Measurements from ENCODE around the gene SZRD1.

The SZRD1 gene

DNA sequence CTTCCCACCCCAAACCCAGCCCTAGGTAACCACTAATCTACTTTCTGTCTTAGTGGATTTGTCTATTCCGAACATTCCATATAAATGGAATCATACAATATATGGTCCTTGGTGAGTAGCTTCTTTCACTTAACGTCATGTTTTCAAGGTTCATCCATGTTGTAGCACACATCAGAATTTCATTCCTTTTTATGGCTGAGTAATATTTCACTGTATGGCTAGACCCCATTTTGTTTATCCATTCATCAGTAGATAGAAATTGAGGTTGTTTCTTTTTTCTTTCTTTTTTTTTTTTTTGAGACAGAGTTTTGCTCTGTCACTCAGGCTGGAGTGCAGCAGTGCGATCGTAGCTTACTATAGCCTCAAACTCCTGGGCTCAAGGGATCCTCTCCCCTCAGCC, 67.0 kb downstream of the SZRD1 start:
- Histone ChIP-seq H3K27ac (ENCODE audit: low read length) (no peak overlapping the region), H4K20me1 (ENCODE audit: insufficient read depth, low read length) (no peaks in the 10 kb centered on the region), H3K4me1 (ENCODE audit: low read length) (peaks cover 7% of the 10 kb centered on the region), H3K4me2 (ENCODE audit: low read depth, low read length) (no peak overlapping the region), H3K9ac (ENCODE audit: low read length) (no peak overlapping the region), H3K79me2 (ENCODE audit: low read length) (no peaks in the 10 kb centered on the region), H3F3A (ENCODE audit: insufficient read depth, low read length) (peaks cover 5% of the 10 kb centered on the region; the same call in 1 of the 2 replicates), H3K27me3 (replicated peaks; ENCODE audit: insufficient read depth, low read length) (no peaks in the 10 kb centered on the region; the same call in 1 of the 2 replicates), H3K9me2 (replicated peaks; ENCODE audit: insufficient read depth, low read length) (no peaks in the 10 kb centered on the region), H3K36me3 (replicated peaks; ENCODE audit: insufficient read depth, low read length) (no peaks in the 10 kb centered on the region), H2AFZ (ENCODE audit: low read length) (no peak overlapping the region), H3K4me3 (ENCODE audit: low read length) (no peak overlapping the region), H3K9me3 (replicated peaks; ENCODE audit: insufficient read depth, low read length) (no peaks in the 10 kb centered on the region)
- no peak for DNase-seq
- TF ChIP-seq EZH2phosphoT487 (IDR thresholded peaks at IDR 0.05; ENCODE audit: low read length) (no peak), EZH2 (optimal IDR thresholded peaks at IDR 0.05; ENCODE audit: low read depth, low read length) (no peak), CTCF (IDR thresholded peaks at IDR 0.05; ENCODE audit: low read length) (no peak)

GRCh38 chr1:16434501-16434900, 67.5 kb downstream of the SZRD1 start:
- Histone ChIP-seq H3K4me2 (ENCODE audit: low read depth, low read length) (no peak overlapping the region), H2AFZ (ENCODE audit: low read length) (no peak overlapping the region), H3K9me2 (replicated peaks; ENCODE audit: insufficient read depth, low read length) (no peaks in the 10 kb centered on the region), H3K27me3 (replicated peaks; ENCODE audit: insufficient read depth, low read length) (no peaks in the 10 kb centered on the region; the same call in 1 of the 2 replicates), H3F3A (ENCODE audit: insufficient read depth, low read length) (peaks cover 5% of the 10 kb centered on the region; the same call in 1 of the 2 replicates), H3K36me3 (replicated peaks; ENCODE audit: insufficient read depth, low read length) (no peaks in the 10 kb centered on the region), H3K9ac (ENCODE audit: low read length) (no peak overlapping the region), H4K20me1 (ENCODE audit: insufficient read depth, low read length) (no peaks in the 10 kb centered on the region), H3K27ac (ENCODE audit: low read length) (no peak overlapping the region), H3K79me2 (ENCODE audit: low read length) (no peaks in the 10 kb centered on the region), H3K4me1 (ENCODE audit: low read length) (peaks cover 8% of the 10 kb centered on the region), H3K4me3 (ENCODE audit: low read length) (no peak overlapping the region), H3K9me3 (replicated peaks; ENCODE audit: insufficient read depth, low read length) (no peaks in the 10 kb centered on the region)
- no peak for DNase-seq
- no peak for TF ChIP-seq EZH2 (optimal IDR thresholded peaks at IDR 0.05; ENCODE audit: low read depth, low read length)
- TF ChIP-seq EZH2phosphoT487 (IDR thresholded peaks at IDR 0.05; ENCODE audit: low read length) = no peak
- TF ChIP-seq CTCF (IDR thresholded peaks at IDR 0.05; ENCODE audit: low read length) = no peak

GRCh38 chr1:16436946-16437474, 70.0 kb downstream of the SZRD1 start, which contains the start of gene SPATA21:
Gene SPATA21, minus strand, starts transcription at chr1:16437424. Its CDS starts 6,053 bp downstream, at chr1:16431371.
- peaks cover 13% of the 10 kb centered on the region for H3K79me2 ChIP-seq (ENCODE audit: low read length)
- H2AFZ ChIP-seq (ENCODE audit: low read length) = no peak within 1 kb of the TSS
- peaks cover 20% of the 10 kb centered on the region for H3F3A ChIP-seq (ENCODE audit: insufficient read depth, low read length)
- H3K36me3 ChIP-seq (replicated peaks; ENCODE audit: insufficient read depth, low read length) = no peaks in the 10 kb centered on the region
- H4K20me1 ChIP-seq (ENCODE audit: insufficient read depth, low read length) = no peaks in the 10 kb centered on the region
- H3K4me2 ChIP-seq (ENCODE audit: low read depth, low read length) = no peak within 1 kb of the TSS
- no peak for DNase-seq
- no peak within 1 kb of the TSS for H3K27ac ChIP-seq (ENCODE audit: low read length)
- no peak within 1 kb of the TSS for H3K9ac ChIP-seq (ENCODE audit: low read length)
- no peaks in the 10 kb centered on the region for H3K27me3 ChIP-seq (replicated peaks; ENCODE audit: insufficient read depth, low read length)
- peaks cover 12% of the 10 kb centered on the region for H3K4me1 ChIP-seq (ENCODE audit: low read length)
- no peaks in the 10 kb centered on the region for H3K9me3 ChIP-seq (replicated peaks; ENCODE audit: insufficient read depth, low read length)
- no peak for TF ChIP-seq EZH2 (optimal IDR thresholded peaks at IDR 0.05; ENCODE audit: low read depth, low read length)
- no peak for TF ChIP-seq CTCF (IDR thresholded peaks at IDR 0.05; ENCODE audit: low read length)
- no peak for TF ChIP-seq EZH2phosphoT487 (IDR thresholded peaks at IDR 0.05; ENCODE audit: low read length)
- H3K4me3 ChIP-seq (ENCODE audit: low read length) = no peak within 1 kb of the TSS
- no peaks in the 10 kb centered on the region for H3K9me2 ChIP-seq (replicated peaks; ENCODE audit: insufficient read depth, low read length)

All from MM.1S (cell line).